ENCODE measurements around the gene EIF4G2.

Gene EIF4G2

DNA sequence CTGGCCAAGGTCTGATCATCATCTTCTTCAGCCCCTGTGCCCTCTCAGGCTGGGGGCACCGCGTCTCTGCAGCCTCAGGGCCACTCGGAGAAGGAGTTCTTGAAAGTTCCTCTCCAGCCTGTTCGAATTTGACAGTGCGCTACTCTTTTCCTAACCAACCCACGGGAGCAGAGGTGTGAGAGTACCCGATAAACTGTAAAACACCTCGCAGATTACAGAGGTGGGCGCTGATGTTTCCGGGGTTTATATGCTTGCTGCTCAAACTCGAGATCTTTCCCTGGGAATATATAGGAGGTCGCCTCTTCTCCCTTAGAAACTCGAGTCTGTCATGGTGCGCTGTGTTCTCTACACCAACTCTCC is 57.2 kb downstream of the EIF4G2 start:
- Histone ChIP-seq H3K27me3 (no peaks in the 10 kb centered on the region), H3K9me3 (no peaks in the 10 kb centered on the region), H3K36me3 (peaks cover 3% of the 10 kb centered on the region; the same call in 1 of the 2 replicates), H3K4me1 (no peaks in the 10 kb centered on the region), H3K4me3 (ENCODE audit: low read depth, low read length) (peak overlapping the region; percentile 94)
- no peak for DNase-seq
- TF ChIP-seq, protein P1, sequence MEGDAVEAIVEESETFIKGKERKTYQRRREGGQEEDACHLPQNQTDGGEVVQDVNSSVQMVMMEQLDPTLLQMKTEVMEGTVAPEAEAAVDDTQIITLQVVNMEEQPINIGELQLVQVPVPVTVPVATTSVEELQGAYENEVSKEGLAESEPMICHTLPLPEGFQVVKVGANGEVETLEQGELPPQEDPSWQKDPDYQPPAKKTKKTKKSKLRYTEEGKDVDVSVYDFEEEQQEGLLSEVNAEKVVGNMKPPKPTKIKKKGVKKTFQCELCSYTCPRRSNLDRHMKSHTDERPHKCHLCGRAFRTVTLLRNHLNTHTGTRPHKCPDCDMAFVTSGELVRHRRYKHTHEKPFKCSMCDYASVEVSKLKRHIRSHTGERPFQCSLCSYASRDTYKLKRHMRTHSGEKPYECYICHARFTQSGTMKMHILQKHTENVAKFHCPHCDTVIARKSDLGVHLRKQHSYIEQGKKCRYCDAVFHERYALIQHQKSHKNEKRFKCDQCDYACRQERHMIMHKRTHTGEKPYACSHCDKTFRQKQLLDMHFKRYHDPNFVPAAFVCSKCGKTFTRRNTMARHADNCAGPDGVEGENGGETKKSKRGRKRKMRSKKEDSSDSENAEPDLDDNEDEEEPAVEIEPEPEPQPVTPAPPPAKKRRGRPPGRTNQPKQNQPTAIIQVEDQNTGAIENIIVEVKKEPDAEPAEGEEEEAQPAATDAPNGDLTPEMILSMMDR (IDR thresholded peaks at IDR 0.05; ENCODE audit: low read depth, low read length): no peak

DNA sequence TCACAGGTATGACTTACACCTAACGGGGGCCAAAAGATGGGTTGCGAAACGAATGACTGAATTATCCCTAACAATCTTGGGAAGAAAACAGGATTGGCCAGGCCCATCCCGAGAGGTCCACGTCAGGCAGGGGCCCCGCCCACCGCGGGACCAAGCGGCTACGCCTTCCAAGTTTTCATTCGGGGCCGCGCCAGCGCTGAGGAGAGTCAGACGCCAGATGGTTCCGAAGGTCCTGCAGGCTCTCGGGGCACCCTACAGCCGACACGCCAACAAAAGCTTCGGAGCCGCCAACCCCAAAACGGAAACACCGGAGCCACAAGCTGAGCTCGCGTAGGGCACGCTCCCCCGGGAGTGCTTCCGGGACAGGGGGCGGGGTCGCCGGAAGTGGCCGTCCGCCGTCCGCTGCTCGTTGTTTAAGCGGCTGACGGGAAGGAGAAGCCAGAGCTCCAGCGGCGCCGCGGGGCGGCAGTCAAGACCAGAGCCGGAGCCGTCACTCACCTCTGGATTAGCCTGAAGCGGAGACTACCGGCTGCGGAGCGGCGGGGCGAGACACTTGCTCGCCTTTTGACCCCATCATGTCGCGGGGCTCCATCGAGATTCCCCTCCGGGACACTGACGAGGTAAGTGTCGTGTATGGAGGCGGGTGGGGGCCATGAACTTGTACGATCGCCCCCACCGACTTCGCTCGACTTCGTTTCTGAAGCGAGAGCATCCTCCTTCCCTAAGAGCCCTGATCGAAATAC is 57.7 kb downstream of the EIF4G2 start, which contains the start of gene CTR9:
Gene CTR9, plus strand, starts transcription at position 409 of the 743 bp plus-strand sequence. Its CDS starts 167 bp downstream, at position 576.
- peak; percentile 91 for DNase-seq
- H3K9me3 ChIP-seq: no peaks in the 10 kb centered on the region
- no peaks in the 10 kb centered on the region for H3K4me1 ChIP-seq
- no peaks in the 10 kb centered on the region for H3K27me3 ChIP-seq
- TF ChIP-seq, protein P1 (IDR thresholded peaks at IDR 0.05; ENCODE audit: low read depth, low read length): peak; percentile 17; the same call in 1 of the 2 replicates
- peak within 1 kb of the TSS; percentile 94 for H3K4me3 ChIP-seq (ENCODE audit: low read depth, low read length)
- H3K36me3 ChIP-seq: peaks cover 3% of the 10 kb centered on the region; the same call in 1 of the 2 replicates

DNA sequence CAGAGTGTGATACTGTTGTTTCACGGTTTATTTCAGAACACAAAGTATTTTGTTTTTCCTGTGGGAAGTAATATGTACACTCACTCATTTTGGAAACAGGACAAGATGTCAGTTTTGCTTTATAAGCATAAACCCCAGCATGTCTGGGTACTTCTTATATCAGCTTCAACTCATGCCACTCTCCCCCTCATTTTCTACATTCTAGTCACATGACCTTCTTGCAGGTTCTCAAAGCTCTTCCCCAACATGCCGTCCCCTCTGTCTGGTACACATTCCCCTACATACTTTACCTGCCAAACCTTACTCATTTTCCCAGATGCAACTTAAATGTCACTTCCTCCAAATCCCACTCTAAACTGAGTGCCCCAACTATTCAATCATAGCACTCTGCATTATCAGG is 59.2 kb downstream of the EIF4G2 start:
- Histone ChIP-seq H3K9me3 (no peaks in the 10 kb centered on the region), H3K36me3 (no peaks in the 10 kb centered on the region), H3K27me3 (no peaks in the 10 kb centered on the region), H3K4me3 (ENCODE audit: low read depth, low read length) (no peak overlapping the region), H3K4me1 (no peaks in the 10 kb centered on the region)
- DNase-seq: no peak
- TF ChIP-seq, protein P1 (IDR thresholded peaks at IDR 0.05; ENCODE audit: low read depth, low read length): no peak

DNA sequence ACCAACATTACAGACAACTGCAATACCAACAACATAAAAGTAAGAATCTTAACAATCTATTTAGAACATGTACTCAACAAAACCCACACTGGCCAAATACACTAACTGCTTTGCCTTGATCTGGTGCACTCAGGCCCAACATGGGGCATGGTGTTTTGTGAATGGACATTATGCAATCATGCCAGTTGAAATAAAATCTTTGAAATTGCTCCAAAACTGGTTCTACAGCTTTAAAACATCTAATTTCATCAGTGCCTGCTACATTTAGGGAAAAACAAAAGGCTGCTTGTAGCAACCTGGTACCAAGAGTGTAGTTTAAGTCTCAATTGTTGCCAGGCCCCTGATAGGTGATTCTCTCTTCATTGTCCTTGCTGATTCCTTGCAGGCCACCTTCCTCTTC is 61.0 kb downstream of the EIF4G2 start:
- no peaks in the 10 kb centered on the region for H3K9me3 ChIP-seq

More for the DNA sequence above, 61.0 kb downstream of the EIF4G2 start:
- Histone ChIP-seq H3K27me3 (no peaks in the 10 kb centered on the region), H3K4me3 (ENCODE audit: low read depth, low read length) (no peak overlapping the region), H3K36me3 (no peaks in the 10 kb centered on the region), H3K4me1 (0 out of 2 replicates have a peak, but pooled peaks cover 3% of the 10 kb centered on the region)
- TF ChIP-seq, protein P1 (IDR thresholded peaks at IDR 0.05; ENCODE audit: low read depth, low read length): no peak
- no peak for DNase-seq

Data from BE2C (cell line).